ENCODE measurements around the gene DLG1.

Gene DLG1

GRCh38 chr3:197171481-197172067 is 126.8 kb downstream of the DLG1 start:
- DNase-seq = no peak

GRCh38 chr3:197169028-197169427 is 129.4 kb downstream of the DLG1 start:
- no peak for DNase-seq

- no peak for DNase-seq
Observed at GRCh38 chr3:197168606-197169005, 129.8 kb downstream of the DLG1 start.

GRCh38 chr3:197168063-197168462 is 130.3 kb downstream of the DLG1 start:
- no peak for DNase-seq

- DNase-seq = no peak
Observed at GRCh38 chr3:197167549-197167948, 130.9 kb downstream of the DLG1 start.

- DNase-seq = no peak
Observed at GRCh38 chr3:197165890-197166289, 132.5 kb downstream of the DLG1 start.

- DNase-seq = no peak
Observed at GRCh38 chr3:197155046-197155445, 143.4 kb downstream of the DLG1 start.

GRCh38 chr3:197151580-197151979 is 146.8 kb downstream of the DLG1 start:
- no peak for DNase-seq

GRCh38 chr3:197149528-197149927 is 148.9 kb downstream of the DLG1 start:
- no peak for DNase-seq

- DNase-seq = no peak
Observed at GRCh38 chr3:197144188-197144587, 154.2 kb downstream of the DLG1 start.

GRCh38 chr3:197139586-197139985 is 158.8 kb downstream of the DLG1 start:
- no peak for DNase-seq

GRCh38 chr3:197137751-197138150 is 160.7 kb downstream of the DLG1 start:
- DNase-seq = no peak

- DNase-seq = no peak
Observed at GRCh38 chr3:197136744-197137143, 161.7 kb downstream of the DLG1 start.

GRCh38 chr3:197135212-197135611 is 163.2 kb downstream of the DLG1 start:
- no peak for DNase-seq

- DNase-seq = no peak
Observed at GRCh38 chr3:197132916-197133530, 165.4 kb downstream of the DLG1 start.

- DNase-seq = no peak
Observed at GRCh38 chr3:197125636-197126035, 172.8 kb downstream of the DLG1 start.

- DNase-seq = no peak
Observed at GRCh38 chr3:197124713-197125112, 173.7 kb downstream of the DLG1 start.

GRCh38 chr3:197122394-197122793 is 176.0 kb downstream of the DLG1 start:
- no peak for DNase-seq

- no peak for DNase-seq
Observed at GRCh38 chr3:197117114-197117513, 181.3 kb downstream of the DLG1 start.

GRCh38 chr3:197114007-197114406 is 184.4 kb downstream of the DLG1 start:
- no peak for DNase-seq

- DNase-seq = no peak
Observed at GRCh38 chr3:197111685-197112084, 186.7 kb downstream of the DLG1 start.

- DNase-seq = no peak
Observed at GRCh38 chr3:197105786-197106185, 192.6 kb downstream of the DLG1 start.

GRCh38 chr3:197104738-197105137 is 193.7 kb downstream of the DLG1 start:
- no peak for DNase-seq

GRCh38 chr3:197103766-197104165 is 194.6 kb downstream of the DLG1 start:
- no peak for DNase-seq

- no peak for DNase-seq
Observed at GRCh38 chr3:197093871-197094270, 204.5 kb downstream of the DLG1 start.

All from cerebellar nuclear complex (tissue), 1 donor.